NCI-H2081 (cell line): Measurements from ENCODE around the gene HBA1.
"Not testable (repeated sequence)": the region's sequence is repeated elsewhere in the genome, so short reads cannot be mapped to it uniquely, and the experiment has no call there.

ENCODE experiments used
- DNase-seq, 2 experiments: peaks; one replicate each; lab custom pipeline; 2025; lab: John Stamatoyannopoulos, UW

Gene HBA1

GRCh38 chr16:176477-177382, at the start of gene HBA1:
Gene HBA1 (plus strand): TSS chr16:176680. CDS start chr16:176717, 37 bp downstream.
- DNase-seq = not testable (repeated sequence)

GRCh38 chr16:129075-129474, 47.4 kb upstream of the HBA1 start:
- DNase-seq = no peak

- DNase-seq = no peak
These were observed 45.8 kb upstream of the HBA1 start for GRCh38 chr16:130533-131173.

- no peak for DNase-seq
These were observed 44.4 kb upstream of the HBA1 start for GRCh38 chr16:132120-132519.

- no peak for DNase-seq
These were observed 42.8 kb upstream of the HBA1 start for GRCh38 chr16:133716-134115.

- peak in 1 of 2 experiments; percentile 27 for DNase-seq
These were observed 38.4 kb upstream of the HBA1 start for GRCh38 chr16:138049-138417.

- no peak for DNase-seq
These were observed 36.2 kb upstream of the HBA1 start for GRCh38 chr16:140175-140857.

GRCh38 chr16:142405-142967, 34.0 kb upstream of the HBA1 start:
- no peak for DNase-seq

GRCh38 chr16:143047-143446, 33.4 kb upstream of the HBA1 start:
- DNase-seq = no peak

GRCh38 chr16:143456-143855, 33.0 kb upstream of the HBA1 start:
- no peak for DNase-seq

GRCh38 chr16:144797-145252, 31.7 kb upstream of the HBA1 start:
- no peak for DNase-seq

- no peak for DNase-seq
These were observed 29.8 kb upstream of the HBA1 start for GRCh38 chr16:146646-147045.

- DNase-seq = no peak
These were observed 27.3 kb upstream of the HBA1 start for GRCh38 chr16:149024-149660.

GRCh38 chr16:152141-153128, 24.0 kb upstream of the HBA1 start, which contains the start of gene HBZ:
Gene HBZ (plus strand): TSS chr16:152644. CDS start chr16:152910, 266 bp downstream.
- DNase-seq = no peak

GRCh38 chr16:153129-153521, 23.4 kb upstream of the HBA1 start:
- not testable (repeated sequence) for DNase-seq

GRCh38 chr16:153550-154216, 22.8 kb upstream of the HBA1 start:
- DNase-seq = not testable (repeated sequence)

- DNase-seq = peak; percentile 6 to 28
These were observed 22.1 kb upstream of the HBA1 start for GRCh38 chr16:154217-155030.

GRCh38 chr16:155031-155398, 21.5 kb upstream of the HBA1 start:
- no peak for DNase-seq
